GM18951 (cell line): Measurements from ENCODE around the gene P2RX6.
"Not testable (repeated sequence)": the region's sequence is repeated elsewhere in the genome, so short reads cannot be mapped to it uniquely, and the experiment has no call there.

Experiments used
- POLR2A ChIP-seq: IDR thresholded peaks from 4 replicates; pipeline ENCODE4 v1.6.1; 2011; ENCODE audit warnings: mild to moderate bottlenecking; ENCODE audit not compliant: insufficient read length, insufficient read depth; ENCODE audit errors: extremely low read depth
- in situ Hi-C: fragments of 300-500 bp; cut with MboI; formaldehyde crosslinking; loops from one replicate; pipeline ENCODE4 v1.12.0; 2022; ENCODE audit warnings: low sequenced_read_pairs, mixed read lengths, inconsistent platforms; ENCODE audit not compliant: unreplicated experiment

The P2RX6 gene

GRCh38 chr22:21051145-21051830 is 36.3 kb downstream of the P2RX6 start:
- in situ Hi-C loops = loop anchor here (10.0 kb wide), 1 partner anchor 366 kb away; no protein-coding TSS in a partner anchor
- no peak for TF ChIP-seq POLR2A

- in situ Hi-C loops = loop anchor here (10.0 kb wide), 1 partner anchor 367 kb away; no protein-coding TSS in a partner anchor
- no peak for TF ChIP-seq POLR2A
These were observed 37.0 kb downstream of the P2RX6 start for GRCh38 chr22:21051831-21052400.

- in situ Hi-C loops = loop anchor here (10.0 kb wide), 1 partner anchor 368 kb away; no protein-coding TSS in a partner anchor
- no peak for TF ChIP-seq POLR2A
These were observed 37.9 kb downstream of the P2RX6 start for GRCh38 chr22:21052715-21053459.

GRCh38 chr22:21054046-21054713 is 39.2 kb downstream of the P2RX6 start:
- TF ChIP-seq POLR2A = no peak
- in situ Hi-C loops = loop anchor here (10.0 kb wide), 1 partner anchor 369 kb away; no protein-coding TSS in a partner anchor

GRCh38 chr22:21054714-21055563 is 40.0 kb downstream of the P2RX6 start:
- TF ChIP-seq POLR2A = no peak
- in situ Hi-C loops = loop anchor here (10.0 kb wide), 1 partner anchor 370 kb away; no protein-coding TSS in a partner anchor

- in situ Hi-C loops = loop anchor here (10.0 kb wide), 1 partner anchor 371 kb away; no protein-coding TSS in a partner anchor
- no peak for TF ChIP-seq POLR2A
These were observed 40.5 kb downstream of the P2RX6 start for GRCh38 chr22:21055564-21055834.

DNA sequence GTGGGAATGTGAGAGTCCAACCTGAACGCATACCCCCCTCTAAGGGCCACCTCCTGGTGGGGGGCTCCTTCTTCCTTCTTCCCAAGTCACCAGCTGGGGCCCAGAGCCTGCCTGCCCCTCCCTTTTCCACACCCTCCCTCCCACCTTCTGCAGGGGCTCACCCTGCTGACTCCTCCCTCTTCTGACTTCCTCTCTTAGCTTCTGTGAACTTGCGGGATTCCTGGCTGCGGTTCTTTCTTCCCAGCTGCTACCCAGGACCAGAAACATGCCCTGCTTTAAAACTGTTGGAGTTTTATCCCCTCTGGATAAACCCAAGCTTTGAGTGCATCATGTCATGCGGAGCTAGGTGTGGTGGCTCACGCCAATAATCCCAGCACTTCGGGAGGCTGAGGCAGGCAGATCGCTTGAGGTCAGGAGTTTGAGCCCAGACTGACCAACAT is 40.9 kb downstream of the P2RX6 start:
- in situ Hi-C loops = loop anchor here (10.0 kb wide), 1 partner anchor 371 kb away; no protein-coding TSS in a partner anchor
- TF ChIP-seq POLR2A = no peak

DNA sequence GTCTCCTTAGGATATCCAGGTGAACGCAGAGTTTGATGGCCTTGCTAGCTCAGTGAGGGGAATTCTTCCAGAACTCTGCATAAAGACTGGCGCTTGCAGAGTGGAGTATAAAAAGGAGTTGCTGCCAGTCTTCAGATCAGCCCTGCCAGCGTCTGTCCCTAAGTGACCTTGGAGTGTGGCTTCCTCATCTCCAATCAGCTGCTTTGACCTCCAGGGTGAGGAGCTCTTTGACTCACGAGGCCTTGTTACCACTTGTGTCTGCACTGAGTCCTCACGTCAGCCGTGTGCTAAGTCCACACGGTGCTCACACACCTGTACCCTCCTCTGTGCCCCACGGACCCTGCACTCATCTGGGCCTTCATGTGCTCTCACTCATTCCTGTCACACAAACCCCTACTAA is 45.4 kb downstream of the P2RX6 start:
- in situ Hi-C loops = not testable (repeated sequence)

GRCh38 chr22:21061660-21062321 is 46.8 kb downstream of the P2RX6 start:
- in situ Hi-C loops = not testable (repeated sequence)

DNA sequence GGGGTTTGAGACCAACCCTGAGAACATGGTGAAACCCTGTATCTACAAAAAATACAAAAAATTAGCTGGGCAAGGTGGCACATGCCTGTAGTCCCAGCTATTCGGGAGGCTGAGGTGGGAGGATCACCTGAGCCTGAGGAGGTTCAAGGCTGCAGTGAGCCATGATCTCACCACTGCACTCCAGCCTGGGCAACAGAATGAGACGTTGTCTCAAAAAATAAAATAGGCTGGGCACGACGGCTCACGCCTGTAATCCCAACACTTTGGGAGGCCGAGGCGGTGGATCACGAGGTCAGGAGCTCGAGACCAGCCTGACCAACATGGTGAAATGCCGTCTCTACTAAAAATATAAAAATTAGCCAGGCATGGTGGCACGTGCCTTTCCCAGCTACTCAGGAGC is 49.5 kb downstream of the P2RX6 start:
- in situ Hi-C loops = not testable (repeated sequence)

- in situ Hi-C loops = no loop called here
- TF ChIP-seq POLR2A = no peak
These were observed 50.2 kb downstream of the P2RX6 start for GRCh38 chr22:21064917-21065864.
